HepG2 (cell line): ENCODE measurements around the gene MORF4L1. TPM values are rescaled to one million over a fixed set of nuclear protein-coding genes. Genes with fewer than 3 reads are reported as not detected.

ENCODE experiments used
- BCL6 ChIP-seq: IDR thresholded peaks from 2 replicates; pipeline ENCODE4 v1.6.1; 2016; ENCODE audit warnings: missing genetic modification reagents, missing compliant biosample characterization
- HIC2 ChIP-seq: sonication (generic); formaldehyde crosslinking; IDR thresholded peaks from 2 replicates; pipeline ENCODE4 v1.9.0; 2022; ENCODE audit warnings: low read depth, missing genetic modification reagents
- HOXD1 ChIP-seq: sonication (generic); formaldehyde crosslinking; IDR thresholded peaks from 2 replicates; pipeline ENCODE4 v1.5.0; 2020; ENCODE audit warnings: missing genetic modification reagents
- KDM4B ChIP-seq: sonication (generic); formaldehyde crosslinking; IDR thresholded peaks from 2 replicates; pipeline ENCODE4 v1.4.0; 2020; ENCODE audit warnings: missing genetic modification reagents
- MTA1 ChIP-seq: sonication (generic); formaldehyde crosslinking; IDR thresholded peaks from 2 replicates; pipeline ENCODE4 v1.4.0; 2020; ENCODE audit warnings: missing genetic modification reagents, mild to moderate bottlenecking, borderline replicate concordance
- NFKBIZ ChIP-seq: IDR thresholded peaks from 2 replicates; pipeline ENCODE4 v1.6.1; 2018; ENCODE audit warnings: missing genetic modification reagents, missing compliant biosample characterization
- PHF20 ChIP-seq: sonication (generic); formaldehyde crosslinking; IDR thresholded peaks from 2 replicates; pipeline ENCODE4 v1.5.0; 2020; ENCODE audit warnings: mild to moderate bottlenecking, missing genetic modification reagents
- RARA ChIP-seq: IDR thresholded peaks from 2 replicates; pipeline ENCODE4 v1.6.1; 2016; ENCODE audit warnings: missing genetic modification reagents, missing compliant biosample characterization
- SIX1 ChIP-seq: sonication (generic); formaldehyde crosslinking; IDR thresholded peaks from 2 replicates; pipeline ENCODE4 v1.4.0; 2020; ENCODE audit warnings: missing genetic modification reagents, borderline replicate concordance
- SNRNP70 ChIP-seq: fragments of 200-400 bp; formaldehyde crosslinking; IDR thresholded peaks from 2 replicates; pipeline ENCODE4 v1.6.1; 2017; ENCODE audit warnings: mild to moderate bottlenecking, low read depth, low read length, moderate library complexity
- TAF15 ChIP-seq: fragments of 200-400 bp; formaldehyde crosslinking; IDR thresholded peaks from one replicate; pipeline ENCODE4 v1.6.1; 2018; ENCODE audit warnings: mild to moderate bottlenecking, low read depth, low read length; ENCODE audit not compliant: poor library complexity, severe bottlenecking
- TBL1XR1 ChIP-seq: fragments of 150-350 bp; IDR thresholded peaks from 2 replicates; pipeline ENCODE4 v1.6.1; 2014; ENCODE audit warnings: borderline replicate concordance, low read length; ENCODE audit not compliant: partially characterized antibody
- TBP ChIP-seq: sonication (generic); formaldehyde crosslinking; IDR thresholded peaks from 2 replicates; pipeline ENCODE4 v1.5.0; 2020; ENCODE audit warnings: missing genetic modification reagents
- THAP9 ChIP-seq: sonication (generic); formaldehyde crosslinking; IDR thresholded peaks from 2 replicates; pipeline ENCODE4; 2020; ENCODE audit warnings: missing genetic modification reagents, mild to moderate bottlenecking, borderline replicate concordance
- ZNF136 ChIP-seq: sonication (generic); formaldehyde crosslinking; IDR thresholded peaks from 2 replicates; pipeline ENCODE4 v1.8.1; 2022; ENCODE audit warnings: low read depth, mild to moderate bottlenecking, moderate library complexity, missing genetic modification reagents
- ZNF205 ChIP-seq: IDR thresholded peaks from 2 replicates; pipeline ENCODE4 v1.6.1; 2018; ENCODE audit warnings: missing biosample characterization, missing genetic modification reagents
- ZNF234 ChIP-seq: sonication (generic); formaldehyde crosslinking; conservative IDR thresholded peaks from 2 replicates; pipeline ENCODE4 v1.5.1; 2020; ENCODE audit warnings: mild to moderate bottlenecking, missing genetic modification reagents
- ZNF512 ChIP-seq: sonication (generic); formaldehyde crosslinking; IDR thresholded peaks from 2 replicates; pipeline ENCODE4 v1.4.0; 2020; ENCODE audit warnings: mild to moderate bottlenecking, missing genetic modification reagents
- ZNF564 ChIP-seq: sonication (generic); formaldehyde crosslinking; IDR thresholded peaks from 2 replicates; pipeline ENCODE4 v1.8.1; 2023; ENCODE audit warnings: mild to moderate bottlenecking, missing genetic modification reagents
- ZNF740 ChIP-seq: sonication (generic); formaldehyde crosslinking; IDR thresholded peaks from 2 replicates; pipeline ENCODE4 v1.4.0; 2020; ENCODE audit warnings: missing genetic modification reagents
- ZNF784 ChIP-seq: sonication (generic); formaldehyde crosslinking; IDR thresholded peaks from 2 replicates; pipeline ENCODE4 v1.5.1; 2020; ENCODE audit warnings: missing genetic modification reagents, mild to moderate bottlenecking, borderline replicate concordance
- polyA plus RNA-seq, 8 experiments: library from polyadenylated mRNA; depleted of rRNA in 3 of 8; stranded (reverse) in 7 of 8; unstranded in 1 of 8; fragments of >200 nt; fragmentation: Illumina TruSeq in 4 of 8; extraction: Trizol in 4 of 8; gene quantifications; 2 replicates each; pipeline versions ENCODE4 v1.2.1 to v1.2.3, GENCODE V29; 2011 to 2016; ENCODE audit warnings: low read depth in 4 of 8, missing spikeins in 1 of 8, mixed read lengths in 1 of 8; ENCODE audit not compliant: insufficient read depth in 1 of 8
- total RNA-seq, 5 experiments: library from RNA; depleted of rRNA; stranded (reverse); fragments of >200 nt; fragmentation: Illumina TruSeq; extraction: Trizol; gene quantifications; 2 replicates each; pipeline ENCODE4 v1.2.3, GENCODE V29; 2016; ENCODE audit warnings: low read depth in 1 of 5

The MORF4L1 gene
- total and polyA plus RNA-seq, 2 of the 13 experiments (the other 11 are each of a cell fraction or from before 2014, with no cell fraction given) = 218 to 219 TPM

GRCh38 chr15:78872972-78873792 lies 492 bp downstream of the MORF4L1 start (continued):
- TF ChIP-seq TAF15 = no peak
- no peak; the same call in 1 of the 2 replicates for TF ChIP-seq ZNF234 (CRISPR knock-in tag)
- TF ChIP-seq RARA (CRISPR knock-in tag) = peak; percentile 31; the same call in 1 of the 2 replicates
- no peak for TF ChIP-seq ZNF512
- TF ChIP-seq BCL6 = 0 out of 2 replicates have a peak, but pooled peaks have one; percentile 36
- no peak for TF ChIP-seq SIX1 (CRISPR knock-in tag)
- TF ChIP-seq ZNF136 (CRISPR knock-in tag) = no peak
- peak; percentile 99 for TF ChIP-seq THAP9 (CRISPR knock-in tag)
- no peak for TF ChIP-seq TBP (CRISPR knock-in tag)
- TF ChIP-seq NFKBIZ = peak; percentile 46
- no peak for TF ChIP-seq SNRNP70
- no peak for TF ChIP-seq HOXD1 (CRISPR knock-in tag)
- TF ChIP-seq HIC2 (CRISPR knock-in tag) = no peak
- peak; percentile 59; the same call in 1 of the 2 replicates for TF ChIP-seq MTA1
- no peak for TF ChIP-seq ZNF564
- no peak for TF ChIP-seq ZNF205 (CRISPR knock-in tag)
- TF ChIP-seq ZNF740 (CRISPR knock-in tag) = peak; percentile 50; the same call in 1 of the 2 replicates
- TF ChIP-seq TBL1XR1 = no peak
- TF ChIP-seq KDM4B (CRISPR knock-in tag) = peak; percentile 3; the same call in 1 of the 2 replicates
- TF ChIP-seq PHF20 = peak; percentile 59; the same call in 1 of the 2 replicates
- TF ChIP-seq ZNF784 (CRISPR knock-in tag) = peak; percentile 28; the same call in 1 of the 2 replicates
